H1 (cell line): ENCODE data around the gene BRINP3. TPM values are rescaled to one million over a fixed set of nuclear protein-coding genes. Genes with fewer than 3 reads are reported as not detected.

Experiments
- CTCF ChIA-PET: fragments of 300-600 bp; sonication (Branson Sonifier 250); formaldehyde crosslinking; loops from one replicate; lab custom pipeline; 2021; ENCODE audit not compliant: partially characterized antibody; lab: Charles Lee
- POLR2A ChIA-PET: fragments of 300-600 bp; sonication (Branson Sonifier 250); formaldehyde crosslinking; loops from one replicate; lab custom pipeline; 2021; ENCODE audit warnings: inconsistent platforms; ENCODE audit not compliant: partially characterized antibody; lab: Charles Lee
- DNase-seq, 2 experiments: peaks; one replicate each; pipeline versions ENCODE4 v3.0.0 to v3.0.0-alpha.2; 2010 to 2022; ENCODE audit warnings: low spot score in 2 of 2, low read depth in 1 of 2, mixed read lengths in 1 of 2
- FAIRE-seq: peaks from 2 replicates; lab custom pipeline; 2011; peaks lifted over from hg19 to GRCh38; lab: Jason Lieb, UNC
- H2AFZ ChIP-seq: 2 replicates; pipeline ENCODE4 v1.8.1; 2012; ENCODE audit warnings: low read length, inconsistent platforms
- H2AK5ac ChIP-seq: 2 replicates; pipeline ENCODE4 v1.6.1; 2013; ENCODE audit warnings: low read depth, low read length
- H2BK120ac ChIP-seq: replicated peaks from 2 replicates; pipeline ENCODE3; 2013; ENCODE audit warnings: low read depth, low read length, inconsistent platforms
- H2BK12ac ChIP-seq: 2 replicates; pipeline ENCODE4 v1.6.1; 2013; ENCODE audit warnings: low read depth, low read length
- H2BK15ac ChIP-seq: 2 replicates; pipeline ENCODE4 v1.6.1; 2013; ENCODE audit warnings: low read length
- H2BK20ac ChIP-seq: 2 replicates; pipeline ENCODE4 v1.6.1; 2013; ENCODE audit warnings: low read length
- H2BK5ac ChIP-seq: 2 replicates; pipeline ENCODE4 v1.6.1; 2013; ENCODE audit warnings: low read depth, low read length
- H3K14ac ChIP-seq: 2 replicates; pipeline ENCODE4 v1.6.1; 2013; ENCODE audit warnings: inconsistent platforms; ENCODE audit not compliant: insufficient read length
- H3K18ac ChIP-seq: 2 replicates; pipeline ENCODE4 v1.6.1; 2013; ENCODE audit warnings: low read length; ENCODE audit errors: extremely low read depth
- H3K23ac ChIP-seq: 2 replicates; pipeline ENCODE4 v1.6.1; 2013; ENCODE audit warnings: inconsistent platforms; ENCODE audit not compliant: insufficient read length
- H3K23me2 ChIP-seq: 2 replicates; pipeline ENCODE4 v1.6.1; 2013; ENCODE audit warnings: low read depth, low read length
- H3K27ac ChIP-seq: 2 replicates; pipeline ENCODE4 v1.6.1; 2011; ENCODE audit warnings: low read depth, low read length, inconsistent platforms
- H3K27me3 ChIP-seq, 4 experiments: replicated peaks in 1 of 4; 1 replicate in 1 of 4; 2 replicates in 3 of 4; pipeline versions ENCODE4 v1.6.1 to v1.8.1; 2011 to 2013; ENCODE audit warnings: low read length in 3 of 4, mild to moderate bottlenecking in 3 of 4, inconsistent platforms in 2 of 4, mixed read lengths in 2 of 4, moderate library complexity in 1 of 4; ENCODE audit not compliant: control insufficient read depth in 3 of 4, insufficient read depth in 3 of 4; ENCODE audit errors: extremely low read depth in 1 of 4
- H3K36me3 ChIP-seq, 4 experiments: 2 replicates each; pipeline versions ENCODE4 v1.6.1 to v1.8.1; 2011 to 2013; ENCODE audit warnings: mild to moderate bottlenecking in 4 of 4, low read length in 3 of 4, moderate library complexity in 2 of 4, control low read depth in 1 of 4, inconsistent platforms in 1 of 4; ENCODE audit not compliant: insufficient read depth in 4 of 4, control insufficient read depth in 2 of 4
- H3K4ac ChIP-seq: replicated peaks from 2 replicates; pipeline ENCODE3; 2013; ENCODE audit warnings: low read length, low read depth, mixed read lengths, inconsistent platforms; ENCODE audit not compliant: insufficient read length
- H3K4me1 ChIP-seq, 4 experiments: replicated peaks in 1 of 4; 1 replicate in 1 of 4; 2 replicates in 3 of 4; pipeline versions ENCODE4 v1.6.1 to v1.8.1; 2011 to 2013; ENCODE audit warnings: low read length in 3 of 4, inconsistent platforms in 2 of 4, mixed read lengths in 1 of 4; ENCODE audit not compliant: insufficient read depth in 4 of 4, control insufficient read depth in 3 of 4
- H3K4me2 ChIP-seq, 2 experiments: 2 replicates each; pipeline versions ENCODE4 v1.6.1 to v1.8.1; 2011 to 2013; ENCODE audit warnings: low read depth in 2 of 2, low read length in 2 of 2, control low read depth in 1 of 2, inconsistent platforms in 1 of 2, mild to moderate bottlenecking in 1 of 2; ENCODE audit not compliant: insufficient read depth in 1 of 2
- H3K4me3 ChIP-seq, 4 experiments: fragments of 200-600, 300-600 bp in 1 of 4; sonication (generic), shearing (Covaris generic), sonication (Bioruptor Twin) in 1 of 4; 2 replicates each; pipeline versions ENCODE4 v1.5.1 to v1.8.1; 2011 to 2016; ENCODE audit warnings: low read length in 4 of 4, low read depth in 3 of 4, control low read depth in 2 of 4, inconsistent platforms in 2 of 4, mild to moderate bottlenecking in 2 of 4, mixed read lengths in 1 of 4, moderate library complexity in 1 of 4; ENCODE audit not compliant: insufficient read depth in 2 of 4; ENCODE audit errors: extremely low read depth in 1 of 4
- H3K56ac ChIP-seq: replicated peaks from 2 replicates; pipeline ENCODE3; 2013; ENCODE audit warnings: low read depth, mild to moderate bottlenecking, mixed read lengths, low read length, inconsistent platforms; ENCODE audit not compliant: insufficient read length
- H3K79me1 ChIP-seq: 2 replicates; pipeline ENCODE4 v1.6.1; 2013; ENCODE audit warnings: low read depth, low read length, control low read depth
- H3K79me2 ChIP-seq, 2 experiments: 2 replicates each; pipeline versions ENCODE4 v1.6.1 to v1.8.1; 2012 to 2013; ENCODE audit warnings: low read length in 2 of 2, mild to moderate bottlenecking in 2 of 2, inconsistent platforms in 1 of 2; ENCODE audit not compliant: insufficient read depth in 2 of 2, control insufficient read depth in 1 of 2
- H3K9ac ChIP-seq, 4 experiments: replicated peaks in 1 of 4; 1 replicate in 1 of 4; 2 replicates in 3 of 4; pipeline versions ENCODE4 v1.6.1 to v1.8.1; 2011 to 2013; ENCODE audit warnings: low read depth in 3 of 4, low read length in 3 of 4, control low read depth in 2 of 4, mild to moderate bottlenecking in 2 of 4, moderate library complexity in 2 of 4, inconsistent platforms in 1 of 4; ENCODE audit errors: extremely low read depth in 1 of 4
- H3K9me3 ChIP-seq, 2 experiments: 2 replicates each; pipeline versions ENCODE4 v1.6.1 to v1.8.1; 2012 to 2013; ENCODE audit warnings: mild to moderate bottlenecking in 2 of 2, moderate library complexity in 2 of 2, control low read depth in 1 of 2, inconsistent platforms in 1 of 2, low read depth in 1 of 2, low read length in 1 of 2, mixed read lengths in 1 of 2; ENCODE audit not compliant: insufficient read depth in 2 of 2
- H4K20me1 ChIP-seq, 2 experiments: replicated peaks in 1 of 2; 2 replicates each; pipeline versions ENCODE3 to v1.8.1; 2011 to 2013; ENCODE audit warnings: inconsistent platforms in 2 of 2, low read length in 2 of 2, mild to moderate bottlenecking in 1 of 2; ENCODE audit not compliant: insufficient read depth in 2 of 2, control insufficient read depth in 1 of 2
- H4K5ac ChIP-seq: 2 replicates; pipeline ENCODE4 v1.6.1; 2013; ENCODE audit warnings: low read length, low read depth, mixed read lengths, inconsistent platforms; ENCODE audit not compliant: insufficient read length
- H4K8ac ChIP-seq: 2 replicates; pipeline ENCODE4 v1.8.0; 2013; ENCODE audit warnings: mild to moderate bottlenecking, moderate library complexity, low read length, inconsistent platforms; ENCODE audit not compliant: insufficient read depth; ENCODE audit errors: extremely low read depth
- H4K91ac ChIP-seq: replicated peaks from 2 replicates; pipeline ENCODE3; 2013; ENCODE audit warnings: low read length, mixed read lengths, inconsistent platforms; ENCODE audit not compliant: insufficient read length
- BACH1 ChIP-seq: IDR thresholded peaks from 2 replicates; pipeline ENCODE4 v1.6.1; 2012; ENCODE audit warnings: low read length, improper control_type of control experiment
- BRCA1 ChIP-seq: IDR thresholded peaks from 2 replicates; pipeline ENCODE4 v1.6.1; 2012; ENCODE audit warnings: low read depth, low read length, improper control_type of control experiment
- CHD2 ChIP-seq: IDR thresholded peaks from 2 replicates; pipeline ENCODE4 v1.6.1; 2012; ENCODE audit warnings: low read length, improper control_type of control experiment
- EZH2 ChIP-seq: fragments of 200-600 bp; sonication (generic); IDR thresholded peaks from 2 replicates; pipeline ENCODE4 v1.7.1; 2012; ENCODE audit warnings: low read depth, mild to moderate bottlenecking, moderate library complexity, low read length, inconsistent platforms; ENCODE audit not compliant: severe bottlenecking
- NRF1 ChIP-seq: IDR thresholded peaks from 2 replicates; pipeline ENCODE4 v1.6.1; 2011; ENCODE audit warnings: mild to moderate bottlenecking, low read depth, low read length, improper control_type of control experiment
- POLR2AphosphoS5 ChIP-seq: IDR thresholded peaks from 2 replicates; pipeline ENCODE4 v1.6.1; 2011; ENCODE audit warnings: low read depth, low read length
- POU5F1 ChIP-seq: IDR thresholded peaks from 2 replicates; pipeline ENCODE4 v1.6.1; 2011; ENCODE audit warnings: low read depth, mild to moderate bottlenecking, low read length, moderate library complexity
- RBBP5 ChIP-seq: IDR thresholded peaks from 2 replicates; pipeline ENCODE4 v1.7.1; 2012; ENCODE audit warnings: low read depth, mild to moderate bottlenecking, inconsistent platforms, low read length, moderate library complexity, borderline replicate concordance
- RNF2 ChIP-seq: fragments of 200-900, 300-1000 bp; sonication (generic); IDR thresholded peaks from 2 replicates; pipeline ENCODE4 v1.7.1; 2016; ENCODE audit warnings: borderline replicate concordance, low read depth, mild to moderate bottlenecking, antibody characterized with exemption, low read length; ENCODE audit not compliant: poor library complexity, severe bottlenecking; ENCODE audit errors: missing control alignments
- SIN3A ChIP-seq, 2 experiments: IDR thresholded peaks in 1 of 2; conservative IDR thresholded peaks in 1 of 2; 2 replicates each; pipeline ENCODE4 v1.6.1; 2011 to 2012; ENCODE audit warnings: low read length in 2 of 2, improper control_type of control experiment in 1 of 2, low read depth in 1 of 2, mild to moderate bottlenecking in 1 of 2
- SP2 ChIP-seq: IDR thresholded peaks from 2 replicates; pipeline ENCODE4 v1.6.1; 2012; ENCODE audit warnings: mild to moderate bottlenecking, low read length, inconsistent platforms
- TEAD4 ChIP-seq: IDR thresholded peaks from 2 replicates; pipeline ENCODE4 v1.6.1; 2012; ENCODE audit warnings: low read depth, low read length, inconsistent platforms, mixed read lengths
- USF2 ChIP-seq: IDR thresholded peaks from 2 replicates; pipeline ENCODE4 v1.6.1; 2011; ENCODE audit warnings: low read length, improper control_type of control experiment
- ZNF274 ChIP-seq: IDR thresholded peaks from 2 replicates; pipeline ENCODE4 v1.7.0; 2012; ENCODE audit warnings: low read length, borderline replicate concordance; ENCODE audit errors: extremely low read depth
- WGBS, 2 experiments: shearing (Covaris generic) in 1 of 2; methylation state at CpG; one replicate each; pipeline versions ENCODE4 v1.1.6 to v1.1.7; 2013 to 2015; ENCODE audit warnings: low lambda C conversion rate in 2 of 2, mixed read lengths in 2 of 2, inconsistent platforms in 1 of 2, low coverage in 1 of 2, missing lambda C conversion rate in 1 of 2; ENCODE audit not compliant: insufficient replicate concordance in 2 of 2, insufficient coverage in 1 of 2, insufficient read length in 1 of 2; ENCODE audit errors: extremely low coverage in 1 of 2, missing lambda C conversion rate in 1 of 2; 5-methylcytosine and 5-hydroxymethylcytosine counted together
- polyA plus RNA-seq, 7 experiments: library from polyadenylated mRNA; depleted of rRNA in 3 of 7; stranded (reverse) in 5 of 7; unstranded in 2 of 7; fragments of >200 nt in 5 of 7; fragments of 200-250 nt in 2 of 7; gene quantifications; 1 replicate in 5 of 7; 2 replicates in 1 of 7; 4 replicates in 1 of 7; pipeline versions ENCODE4 v1.2.1 to v1.2.3, GENCODE V29; 2011 to 2013; ENCODE audit warnings: missing spikeins in 2 of 7, mixed read lengths in 2 of 7
- total RNA-seq: library from RNA; stranded (reverse); fragmentation: NEBNext Ultra II Directional; extraction: Animal tissue kit (Norgen Biotek cat#: 25700); gene quantifications from 2 replicates; pipeline ENCODE4 v1.2.1, GENCODE V29; 2021

BRINP3 gene
- total and polyA plus RNA-seq, 2 of the 8 experiments (the other 6 are each of a cell fraction or from before 2014, with no cell fraction given), result not detected

- CTCF ChIA-PET, result interaction anchor here (1.2 kb wide), 1 partner anchor 9 kb away, joined by 3 read pairs; no protein-coding TSS in a partner anchor
- Histone ChIP-seq H3K9me3 (no peaks in the 10 kb centered on the region), H4K91ac (no peak overlapping the region), H3K18ac (no peak overlapping the region), H4K20me1 (no peaks in the 10 kb centered on the region), H3K27ac (no peak overlapping the region), H2BK5ac (no peak overlapping the region), H3K14ac (no peak overlapping the region), H2BK15ac (no peak overlapping the region), H3K79me2 (no peaks in the 10 kb centered on the region), H4K5ac (no peak overlapping the region), H3K9ac (no peak overlapping the region), H3K36me3 (no peaks in the 10 kb centered on the region), H3K4me2 (no peak overlapping the region), H3K4me1 (no peaks in the 10 kb centered on the region), H3K4ac (no peak overlapping the region), H3K23me2 (no peaks in the 10 kb centered on the region), H2BK120ac (no peak overlapping the region), H3K79me1 (no peaks in the 10 kb centered on the region), H3K4me3 (no peak overlapping the region), H4K8ac (no peak overlapping the region), H2BK12ac (no peak overlapping the region), H3K23ac (no peak overlapping the region), H2BK20ac (no peak overlapping the region), H3K27me3 (no peaks in the 10 kb centered on the region), H2AFZ (no peak overlapping the region), H3K56ac (no peak overlapping the region), H2AK5ac (no peak overlapping the region)
- FAIRE-seq (no peak), DNase-seq (no peak)
- POLR2A ChIA-PET, result no interaction called here
- 95% methylated on average over 3 of the region's 3 CpGs; no CpG with 5 or more reads in 1 of the 2 experiments for WGBS, 2 experiments
- TF ChIP-seq BACH1, result no peak
- no peak for TF ChIP-seq NRF1
- TF ChIP-seq RNF2, result no peak
- no peak for TF ChIP-seq ZNF274
- no peak for TF ChIP-seq SIN3A (conservative IDR thresholded peaks at IDR 0.05 in 1 of 2, IDR thresholded peaks at IDR 0.05 in 1 of 2; ENCODE audit: low read depth in 1 of 2, low read length in 2 of 2)
- no peak for TF ChIP-seq RBBP5
- no peak for TF ChIP-seq TEAD4
- TF ChIP-seq CHD2, result no peak
- no peak for TF ChIP-seq BRCA1
- no peak for TF ChIP-seq SP2
- no peak for TF ChIP-seq USF2
- no peak for TF ChIP-seq POLR2AphosphoS5
- TF ChIP-seq POU5F1, result no peak
- TF ChIP-seq EZH2, result no peak
These were observed 21.5 kb downstream of the BRINP3 start for GRCh38 chr1:190456129-190456528.
